Inferior parietal cortex (tissue), 1 donor: Measurements from ENCODE around the gene CUL5.
"Not testable (repeated sequence)": the region's sequence is repeated elsewhere in the genome, so short reads cannot be mapped to it uniquely, and the experiment has no call there.

Source experiments
- DNase-seq: peaks from one replicate; pipeline ENCODE4 v3.0.0-alpha.2; 2016; ENCODE audit errors: extremely low spot score

CUL5 gene

GRCh38 chr11:108019870-108020540 is 11.3 kb downstream of the CUL5 start:
- DNase-seq, result no peak

GRCh38 chr11:108025387-108026080 is 16.8 kb downstream of the CUL5 start:
- no peak for DNase-seq

- DNase-seq, result no peak
Measured at GRCh38 chr11:108027057-108027456, 18.4 kb downstream of the CUL5 start.

GRCh38 chr11:108028822-108029441 is 20.2 kb downstream of the CUL5 start:
- not testable (repeated sequence) for DNase-seq

DNA sequence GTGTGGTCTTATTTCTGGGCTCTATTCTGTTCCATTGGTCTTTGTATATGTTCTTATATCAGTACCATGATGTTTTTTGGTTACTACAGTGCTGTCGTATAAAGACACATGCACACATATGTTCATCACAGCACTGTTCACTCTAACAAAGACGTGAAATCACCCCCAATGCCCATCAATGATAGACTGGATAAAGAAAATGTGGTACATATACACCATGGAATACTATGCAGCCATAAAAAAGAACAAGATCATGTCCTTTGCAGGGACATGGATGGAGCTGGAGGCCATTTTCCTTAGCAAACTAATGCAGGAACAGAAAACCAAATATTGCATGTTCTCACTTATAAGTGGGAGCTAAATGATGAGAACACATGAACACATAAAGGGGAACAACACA is 22.9 kb downstream of the CUL5 start:
- DNase-seq, result not testable (repeated sequence)

GRCh38 chr11:108032800-108033199 is 24.1 kb downstream of the CUL5 start:
- DNase-seq, result no peak

- no peak for DNase-seq
Measured at GRCh38 chr11:108034034-108034433, 25.3 kb downstream of the CUL5 start.

- DNase-seq, result no peak
Measured at GRCh38 chr11:108034952-108035351, 26.3 kb downstream of the CUL5 start.

GRCh38 chr11:108035690-108036089 is 27.0 kb downstream of the CUL5 start:
- DNase-seq, result no peak

DNA sequence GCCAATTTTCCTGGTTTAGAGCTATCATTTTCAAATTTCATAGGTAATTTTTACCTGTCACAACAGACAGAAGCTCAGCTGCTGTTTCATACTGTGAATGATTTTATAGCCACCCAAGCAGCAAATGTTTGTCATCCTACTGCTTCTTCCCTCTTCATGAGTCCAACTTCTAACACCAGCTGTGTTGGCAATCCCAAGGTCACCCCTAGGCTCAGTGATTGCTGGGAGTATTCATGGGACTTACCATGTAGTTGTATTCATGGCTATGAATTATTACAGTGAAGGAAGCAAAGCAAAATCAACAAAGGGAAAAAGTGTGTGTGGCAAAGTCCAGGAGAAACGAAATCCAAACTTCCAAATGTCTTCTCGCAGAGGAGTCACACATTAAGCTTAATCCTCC is 28.5 kb downstream of the CUL5 start:
- no peak for DNase-seq

DNA sequence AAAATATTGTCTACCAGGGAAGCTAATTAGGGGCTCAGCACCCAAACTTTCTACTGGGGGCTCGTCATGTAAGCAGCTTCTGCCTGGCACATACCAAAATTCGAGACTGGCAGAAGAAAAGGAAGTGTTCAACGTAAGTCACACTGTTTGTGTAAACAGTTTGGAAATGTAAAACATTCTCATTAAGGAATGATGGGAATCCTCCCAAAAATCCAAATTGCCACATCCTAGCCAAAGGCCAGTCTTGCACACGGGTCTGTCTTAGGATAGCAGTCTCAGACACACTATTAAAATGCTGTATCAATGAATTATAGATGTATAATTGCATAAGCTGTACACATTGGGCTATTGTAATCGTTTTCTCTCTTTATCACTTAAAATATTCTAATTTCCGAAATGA is 28.9 kb downstream of the CUL5 start:
- no peak for DNase-seq

GRCh38 chr11:108048269-108048668 is 39.6 kb downstream of the CUL5 start:
- no peak for DNase-seq

GRCh38 chr11:108062336-108062735 is 53.6 kb downstream of the CUL5 start:
- no peak for DNase-seq

GRCh38 chr11:108063410-108063809 is 54.7 kb downstream of the CUL5 start:
- no peak for DNase-seq

- DNase-seq, result no peak
Measured at GRCh38 chr11:108069947-108070346, 61.2 kb downstream of the CUL5 start.

DNA sequence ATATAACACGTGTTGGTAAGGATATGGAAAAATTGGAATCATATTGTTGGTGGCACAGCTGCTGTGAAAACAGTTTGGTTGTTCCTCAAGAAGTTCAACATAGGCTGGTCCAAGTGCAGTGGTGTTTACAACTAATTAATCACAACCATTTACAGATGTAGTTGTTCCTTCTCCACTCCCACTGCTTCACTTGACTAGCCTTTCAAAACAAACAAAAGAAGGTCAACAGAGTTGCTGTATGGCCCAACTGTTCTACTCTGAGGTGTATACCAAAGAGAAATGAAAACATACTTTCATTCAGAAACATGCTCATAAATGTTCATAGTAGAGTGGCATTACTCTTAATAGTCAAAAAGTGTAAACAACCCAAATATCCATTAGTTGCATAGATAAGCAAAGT is 76.1 kb downstream of the CUL5 start:
- DNase-seq, result no peak

GRCh38 chr11:108085672-108086071 is 77.0 kb downstream of the CUL5 start:
- DNase-seq, result no peak

DNA sequence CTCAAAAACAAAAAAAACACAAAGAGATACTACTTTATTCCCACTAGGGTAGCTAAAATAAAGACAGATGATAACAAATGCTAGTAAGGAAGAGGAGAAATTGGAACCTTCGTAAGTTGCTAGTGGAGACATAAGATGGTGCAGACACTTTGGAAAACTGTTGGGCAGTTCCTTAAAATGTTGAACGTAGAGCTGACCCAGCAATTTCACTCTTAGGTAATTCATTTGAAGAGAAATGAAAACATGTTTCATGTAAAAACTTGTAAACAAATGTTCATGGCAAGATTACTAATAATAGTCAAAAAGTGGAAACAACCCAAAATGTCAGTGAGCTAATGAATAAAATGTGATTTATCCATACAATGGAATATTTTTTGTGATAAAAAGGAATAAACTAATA is 83.4 kb downstream of the CUL5 start:
- DNase-seq, result no peak

DNA sequence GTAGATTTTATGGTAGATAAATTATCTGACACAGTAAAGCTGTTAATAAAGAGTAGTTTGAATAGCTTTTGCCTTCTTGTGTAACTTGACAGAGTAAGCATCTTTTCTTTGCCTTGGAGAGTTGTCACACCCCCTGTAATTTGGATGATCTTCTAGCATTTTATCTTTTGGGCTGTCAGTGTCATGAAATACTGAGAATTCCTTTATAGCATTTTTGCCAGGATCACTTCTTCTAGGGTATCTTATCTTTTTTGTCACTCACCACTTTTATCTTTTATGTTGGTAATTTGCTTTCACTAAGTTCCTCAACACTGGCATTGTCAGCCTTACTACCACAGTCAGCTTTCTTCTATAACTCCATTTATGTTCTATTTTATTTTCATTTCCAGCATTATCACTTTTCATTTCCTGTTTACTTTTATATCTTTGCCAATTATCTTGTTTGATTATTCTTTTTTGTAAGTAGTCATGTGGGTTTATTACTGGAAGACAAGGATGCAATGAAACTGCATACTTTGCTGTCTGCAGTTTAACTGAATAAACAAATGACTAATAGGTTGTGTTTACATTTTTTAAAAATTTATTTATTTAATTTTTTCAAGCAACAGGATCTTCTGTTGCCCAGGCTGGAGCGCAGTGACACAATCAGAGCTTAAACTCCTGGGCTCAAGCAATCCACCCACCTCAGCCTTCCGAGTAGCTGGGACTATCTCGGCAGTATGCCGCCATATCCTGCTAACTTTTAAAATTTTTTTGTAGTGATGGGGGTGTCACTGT is 84.6 kb downstream of the CUL5 start:
- no peak for DNase-seq

- no peak for DNase-seq
Measured at GRCh38 chr11:108097179-108097578, 88.5 kb downstream of the CUL5 start.

DNA sequence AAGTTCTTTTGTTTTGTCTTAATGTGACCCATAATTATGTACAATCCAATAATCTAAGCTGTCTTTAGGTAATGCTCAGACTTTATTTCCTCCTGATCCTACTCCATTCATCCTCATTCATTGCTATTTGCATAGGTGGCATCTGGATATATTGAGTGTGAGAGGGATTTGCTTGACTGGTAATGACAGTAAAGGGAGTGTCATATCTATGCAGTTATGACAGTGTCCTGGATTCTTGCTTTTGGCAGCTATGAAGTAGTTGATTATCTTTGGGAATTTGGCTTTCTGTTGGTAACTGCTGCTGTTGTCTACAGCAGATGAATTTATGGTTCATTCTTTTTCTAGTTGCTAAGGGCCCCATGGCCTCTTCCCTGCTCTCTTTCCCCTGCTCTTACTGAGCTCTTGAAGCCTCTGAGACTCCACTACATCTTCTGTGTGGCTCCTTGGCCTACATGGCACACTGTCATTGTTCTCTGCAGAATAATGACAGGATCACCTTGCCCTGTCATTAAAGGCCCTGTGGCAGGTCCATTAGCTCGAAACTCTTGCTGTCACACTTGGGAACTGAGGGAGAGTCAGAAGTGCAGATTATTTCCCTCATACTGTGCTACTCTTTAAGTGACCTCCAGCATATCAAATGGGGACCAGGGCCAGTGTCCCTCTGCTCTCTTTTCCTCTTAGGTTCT is 92.5 kb downstream of the CUL5 start:
- DNase-seq, result no peak

GRCh38 chr11:108111126-108111525 is 102.4 kb downstream of the CUL5 start:
- DNase-seq, result no peak
